GM21360 (cell line): ENCODE measurements around the gene NEIL3.

Experiments
- ATAC-seq: cut with Tn5 transposase; IDR thresholded peaks from one replicate; pipeline ENCODE4 v1.9.1; 2021; ENCODE audit warnings: mild to moderate bottlenecking, moderate library complexity; ENCODE audit not compliant: unreplicated experiment

NEIL3 gene

GRCh38 chr4:177309522-177310371, at the start of gene NEIL3:
Gene NEIL3 (plus strand): TSS chr4:177309874. CDS start chr4:177309954, 80 bp downstream.
- ATAC-seq = peak; percentile 88

GRCh38 chr4:177263818-177264217, 45.9 kb upstream of the NEIL3 start:
- no peak for ATAC-seq

GRCh38 chr4:177264788-177265422, 44.8 kb upstream of the NEIL3 start:
- no peak for ATAC-seq

- no peak for ATAC-seq
Measured at GRCh38 chr4:177265729-177266128, 43.9 kb upstream of the NEIL3 start.

- no peak for ATAC-seq
Measured at GRCh38 chr4:177266506-177266905, 43.2 kb upstream of the NEIL3 start.

- ATAC-seq = no peak
Measured at GRCh38 chr4:177267911-177268310, 41.8 kb upstream of the NEIL3 start.

GRCh38 chr4:177271091-177271490, 38.6 kb upstream of the NEIL3 start:
- ATAC-seq = no peak

GRCh38 chr4:177271915-177272766, 37.5 kb upstream of the NEIL3 start:
- no peak for ATAC-seq

- no peak for ATAC-seq
Measured at GRCh38 chr4:177275999-177276398, 33.7 kb upstream of the NEIL3 start.

GRCh38 chr4:177281351-177281909, 28.2 kb upstream of the NEIL3 start:
- ATAC-seq = no peak

- no peak for ATAC-seq
Measured at GRCh38 chr4:177282284-177282835, 27.3 kb upstream of the NEIL3 start.

- no peak for ATAC-seq
Measured at GRCh38 chr4:177283167-177283566, 26.5 kb upstream of the NEIL3 start.

- ATAC-seq = no peak
Measured at GRCh38 chr4:177285953-177286352, 23.7 kb upstream of the NEIL3 start.

GRCh38 chr4:177287255-177287654, 22.4 kb upstream of the NEIL3 start:
- ATAC-seq = no peak

GRCh38 chr4:177288335-177288734, 21.3 kb upstream of the NEIL3 start:
- no peak for ATAC-seq

- ATAC-seq = no peak
Measured at GRCh38 chr4:177290780-177291179, 18.9 kb upstream of the NEIL3 start.

GRCh38 chr4:177292171-177292570, 17.5 kb upstream of the NEIL3 start:
- ATAC-seq = no peak

- no peak for ATAC-seq
Measured at GRCh38 chr4:177293208-177294033, 16.3 kb upstream of the NEIL3 start.

- ATAC-seq = no peak
Measured at GRCh38 chr4:177297785-177298391, 11.8 kb upstream of the NEIL3 start.
